Omental fat pad (tissue), 4 donors: ENCODE data around the gene SCARB2. TPM values are rescaled to one million over a fixed set of nuclear protein-coding genes. Genes with fewer than 3 reads are reported as not detected.

ENCODE experiments used
- ATAC-seq: fragments of 150-250 bp; one replicate; pipeline ENCODE4 v1.9.1; 2016; ENCODE audit warnings: mild to moderate bottlenecking, moderate library complexity; ENCODE audit not compliant: low FRiP score
- DNase-seq: peaks from one replicate; pipeline ENCODE4 v3.0.0-alpha.2; 2019; ENCODE audit warnings: low spot score
- CTCF ChIP-seq, 3 donors: fragments of 450-650 bp; IDR thresholded peaks; one replicate each; pipeline ENCODE4 v1.5.1; 2016 to 2017; ENCODE audit warnings: antibody characterized with exemption in 3 of 3, mild to moderate bottlenecking in 3 of 3, moderate library complexity in 2 of 3
- total RNA-seq, 4 donors: library from RNA; depleted of rRNA; stranded (reverse); fragments of >200 nt; gene quantifications; one replicate each; pipeline ENCODE4 v1.1.0, GENCODE V29; 2016

The SCARB2 gene
- total RNA-seq, 4 donors from 2014 or later = 106 to 174 (median 172) TPM

GRCh38 chr4:76238701-76239100 is 25.1 kb upstream of the SCARB2 start:
- ATAC-seq (no peak), DNase-seq (no peak)
- no peak for TF ChIP-seq CTCF (IDR thresholded peaks at IDR 0.05)

- no peak for ATAC-seq
- no peak for TF ChIP-seq CTCF (IDR thresholded peaks at IDR 0.05)
- DNase-seq = no peak
Measured at GRCh38 chr4:76238236-76238635, 24.6 kb upstream of the SCARB2 start.

- no peak for TF ChIP-seq CTCF (IDR thresholded peaks at IDR 0.05)
- DNase-seq (no peak), ATAC-seq (no peak)
Measured at GRCh38 chr4:76235915-76236314, 22.3 kb upstream of the SCARB2 start.

GRCh38 chr4:76235407-76235806 is 21.8 kb upstream of the SCARB2 start:
- no peak for DNase-seq
- no peak for TF ChIP-seq CTCF (IDR thresholded peaks at IDR 0.05)
- ATAC-seq = no peak

- no peak for TF ChIP-seq CTCF (IDR thresholded peaks at IDR 0.05)
- no peak for DNase-seq
- no peak for ATAC-seq
Measured at GRCh38 chr4:76234679-76235044, 21.0 kb upstream of the SCARB2 start.

GRCh38 chr4:76233967-76234678 is 20.5 kb upstream of the SCARB2 start:
- DNase-seq (no peak), ATAC-seq (no peak)
- TF ChIP-seq CTCF (IDR thresholded peaks at IDR 0.05) = no peak

GRCh38 chr4:76233529-76233928 is 19.9 kb upstream of the SCARB2 start:
- TF ChIP-seq CTCF (IDR thresholded peaks at IDR 0.05) = no peak
- ATAC-seq = no peak
- DNase-seq = no peak
